ENCODE results near the gene CUX1.

CUX1 gene

GRCh38 chr7:101902680-101903514 lies 85.5 kb downstream of the CUX1 start:
- in situ Hi-C loops (cut with MboI; ENCODE audit: low pct_unique_long_range_greater_than_20kb, low sequenced_read_pairs), result no loop called here
- DNase-seq, result no peak

DNA sequence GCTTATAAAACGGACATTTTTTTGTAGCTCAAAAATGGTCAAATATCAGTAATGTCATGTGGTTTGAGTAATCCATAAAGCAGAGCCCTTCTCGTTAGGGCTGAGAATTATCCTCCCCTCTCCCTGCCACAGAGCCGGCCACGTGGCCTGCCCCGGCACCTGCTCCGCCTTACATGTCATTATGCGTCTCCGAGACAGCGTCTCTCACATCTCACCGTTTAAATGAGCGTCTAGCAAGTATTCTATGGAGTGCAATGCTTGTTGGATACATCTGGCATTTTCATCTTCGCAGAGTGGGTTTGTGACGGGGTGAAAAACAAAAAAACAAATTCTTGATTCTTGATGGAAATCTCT lies 86.1 kb downstream of the CUX1 start:
- in situ Hi-C loops (cut with MboI; ENCODE audit: low pct_unique_long_range_greater_than_20kb, low sequenced_read_pairs), result no loop called here
- no peak for DNase-seq

- no peak for DNase-seq
- in situ Hi-C loops (cut with MboI; ENCODE audit: low pct_unique_long_range_greater_than_20kb, low sequenced_read_pairs), result no loop called here
These were observed 86.6 kb downstream of the CUX1 start for GRCh38 chr7:101904019-101904418.

DNA sequence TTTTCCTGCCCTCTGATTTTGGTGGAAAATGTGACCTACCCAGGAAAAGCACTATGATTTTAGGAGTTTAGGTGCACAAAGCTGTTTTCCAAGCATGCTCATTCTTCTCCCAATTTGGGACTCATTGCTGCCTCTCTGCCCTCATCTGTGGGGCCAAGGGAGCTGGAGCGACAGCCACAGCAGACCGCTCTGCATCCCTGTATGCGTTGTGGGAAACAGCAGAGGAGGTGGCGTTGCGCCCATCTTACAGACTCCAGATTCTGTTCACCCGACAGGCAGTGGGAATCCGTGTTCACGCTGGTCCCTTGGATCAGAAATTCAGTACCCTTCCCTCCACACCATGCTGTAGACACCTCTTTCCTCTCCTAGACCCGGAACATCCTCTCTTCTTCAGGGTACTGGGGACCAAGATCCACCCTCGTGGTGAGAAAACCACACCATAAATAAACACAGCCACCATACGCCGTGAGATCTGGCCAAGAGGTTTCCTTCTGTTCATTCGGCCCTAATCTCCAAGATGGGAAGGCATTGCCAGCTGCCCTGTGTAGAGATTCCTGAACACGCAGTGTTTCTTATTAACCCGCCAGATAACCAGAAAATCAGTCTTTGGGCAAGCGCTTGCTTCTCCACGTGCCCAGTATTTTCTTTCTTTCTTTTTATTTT lies 87.9 kb downstream of the CUX1 start:
- no peak for DNase-seq
- in situ Hi-C loops (cut with MboI; ENCODE audit: low pct_unique_long_range_greater_than_20kb, low sequenced_read_pairs), result no loop called here

DNA sequence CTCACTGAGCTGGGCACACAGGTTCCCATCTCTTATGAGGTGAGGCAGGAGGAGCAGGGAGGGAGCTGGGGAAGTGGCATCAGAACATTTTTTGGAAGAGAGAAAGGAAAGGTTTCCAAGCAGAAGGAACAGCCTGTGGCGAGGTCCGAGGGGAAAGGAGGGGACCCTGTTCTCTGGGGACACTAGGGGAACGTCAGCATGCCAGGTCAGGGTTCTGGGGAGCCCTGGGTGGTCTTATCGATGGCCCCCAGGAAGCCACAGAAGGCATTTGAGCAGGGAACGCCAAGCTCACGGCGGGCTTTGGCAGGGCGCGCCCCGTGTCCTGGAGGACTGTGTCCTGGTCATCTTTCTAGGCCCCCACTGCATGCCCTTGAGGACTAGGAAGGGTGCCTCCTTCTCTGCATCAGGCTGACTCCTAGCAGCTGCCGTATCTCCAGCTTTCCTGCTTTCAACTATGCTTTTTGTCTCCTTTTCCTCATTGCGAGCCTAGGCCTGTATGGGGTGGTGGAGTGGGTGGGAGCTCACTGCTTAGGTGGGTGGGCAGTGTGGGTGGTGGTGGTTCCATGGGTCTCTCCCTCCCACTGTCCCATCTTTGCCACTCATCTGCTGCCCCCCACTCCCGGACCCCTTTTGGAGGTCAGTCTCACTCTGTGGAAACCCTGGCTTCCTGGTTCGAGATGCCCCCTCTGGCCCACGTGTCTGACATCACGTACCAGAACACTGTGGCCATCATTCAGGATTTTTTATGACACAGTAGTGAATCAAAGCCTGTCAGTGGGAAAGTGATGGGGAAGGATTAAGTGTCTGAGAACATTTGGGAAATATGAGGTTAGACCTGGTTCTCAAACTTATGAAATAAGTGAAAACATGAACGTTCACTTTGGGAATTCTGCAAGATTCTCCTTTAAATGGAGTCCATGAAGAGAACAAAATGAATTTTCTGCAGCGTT lies 89.1 kb downstream of the CUX1 start:
- in situ Hi-C loops (cut with MboI; ENCODE audit: low pct_unique_long_range_greater_than_20kb, low sequenced_read_pairs), result no loop called here
- no peak for DNase-seq

DNA sequence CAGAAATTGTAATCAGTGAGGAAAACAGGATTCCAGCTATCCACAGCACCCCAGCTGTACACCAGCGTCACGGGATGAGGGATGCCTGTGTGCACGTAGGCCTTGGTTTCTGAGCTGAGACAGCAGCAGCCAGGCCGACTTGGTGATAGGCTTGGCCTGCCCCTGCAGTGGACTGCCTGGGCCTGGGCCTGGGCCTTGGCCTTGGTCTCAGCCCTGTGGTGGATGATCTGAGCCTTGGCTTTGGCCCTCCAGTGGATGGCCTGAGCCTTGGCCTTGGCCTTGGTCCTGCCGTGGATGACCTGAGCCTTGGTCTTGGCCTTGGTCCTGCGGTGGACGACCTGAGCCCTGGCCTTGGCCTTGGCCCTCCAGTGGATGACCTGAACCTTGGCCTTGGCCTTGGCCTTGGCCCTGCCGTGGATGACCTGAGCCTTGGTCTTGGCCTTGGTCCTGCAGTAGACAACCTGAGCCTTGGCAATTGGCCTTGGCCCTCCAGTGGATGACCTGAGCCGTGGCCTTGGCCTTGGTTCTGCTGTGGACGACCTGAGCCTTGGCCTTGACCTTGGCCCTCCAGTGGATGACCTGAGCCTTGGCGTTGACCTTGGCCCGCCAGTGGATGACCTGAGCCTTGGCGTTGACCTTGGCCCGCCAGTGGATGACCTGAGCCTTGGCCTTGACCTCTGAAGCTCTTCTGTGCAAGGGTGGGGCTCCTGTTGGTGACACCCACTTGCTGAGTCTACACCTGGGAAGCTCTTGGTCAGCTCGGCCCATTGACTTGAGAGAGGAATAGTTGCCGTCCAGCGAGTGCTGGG lies 93.8 kb downstream of the CUX1 start:
- no peak for DNase-seq
- in situ Hi-C loops (cut with MboI; ENCODE audit: low pct_unique_long_range_greater_than_20kb, low sequenced_read_pairs), result no loop called here

- no peak for DNase-seq
- in situ Hi-C loops (cut with MboI; ENCODE audit: low pct_unique_long_range_greater_than_20kb, low sequenced_read_pairs), result no loop called here
These were observed 94.6 kb downstream of the CUX1 start for GRCh38 chr7:101911800-101912715.

DNA sequence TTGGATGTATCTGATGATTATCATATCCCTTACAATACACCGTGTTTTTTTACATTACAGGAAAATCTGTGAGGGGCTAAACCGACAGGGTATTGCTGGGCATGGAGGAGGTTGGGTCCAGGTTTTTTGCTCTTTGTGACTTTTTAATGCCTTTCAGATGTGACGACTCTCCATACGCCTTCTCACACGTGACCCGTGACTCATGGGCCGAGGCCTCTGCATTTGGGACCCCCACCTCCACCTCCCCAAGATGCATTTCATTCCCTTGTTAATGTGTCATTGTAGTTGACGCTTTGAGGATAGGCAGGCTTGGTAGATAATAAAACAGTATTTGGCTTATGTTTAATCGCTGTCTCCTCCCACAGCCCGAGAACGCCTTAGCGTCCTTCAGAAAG lies 95.3 kb downstream of the CUX1 start:
- DNase-seq, result no peak
- in situ Hi-C loops (cut with MboI; ENCODE audit: low pct_unique_long_range_greater_than_20kb, low sequenced_read_pairs), result no loop called here

DNA sequence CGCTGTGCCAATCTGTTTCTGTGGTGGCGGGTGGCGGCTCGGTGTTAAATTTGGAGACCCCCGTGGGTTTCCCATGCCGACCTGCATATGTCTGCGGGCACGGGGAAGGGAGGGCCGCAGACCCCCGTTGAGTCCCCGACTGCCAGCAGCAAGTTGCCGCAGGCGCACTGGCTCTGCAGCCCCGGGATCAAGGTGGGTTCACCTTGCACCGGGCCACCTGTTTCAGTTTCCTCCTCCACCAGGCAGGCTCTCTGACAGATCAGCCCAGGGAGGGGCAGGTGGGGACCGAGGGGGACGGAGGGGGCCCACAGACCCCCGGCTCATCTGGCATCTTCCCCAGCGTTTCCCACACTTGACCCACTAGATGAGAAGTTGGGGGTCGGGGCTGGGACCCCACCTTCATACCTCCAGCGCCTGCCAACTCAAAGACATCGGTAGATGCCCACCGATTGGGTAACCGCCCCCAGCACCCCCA lies 95.9 kb downstream of the CUX1 start:
- DNase-seq, result no peak
- in situ Hi-C loops (cut with MboI; ENCODE audit: low pct_unique_long_range_greater_than_20kb, low sequenced_read_pairs), result no loop called here

DNA sequence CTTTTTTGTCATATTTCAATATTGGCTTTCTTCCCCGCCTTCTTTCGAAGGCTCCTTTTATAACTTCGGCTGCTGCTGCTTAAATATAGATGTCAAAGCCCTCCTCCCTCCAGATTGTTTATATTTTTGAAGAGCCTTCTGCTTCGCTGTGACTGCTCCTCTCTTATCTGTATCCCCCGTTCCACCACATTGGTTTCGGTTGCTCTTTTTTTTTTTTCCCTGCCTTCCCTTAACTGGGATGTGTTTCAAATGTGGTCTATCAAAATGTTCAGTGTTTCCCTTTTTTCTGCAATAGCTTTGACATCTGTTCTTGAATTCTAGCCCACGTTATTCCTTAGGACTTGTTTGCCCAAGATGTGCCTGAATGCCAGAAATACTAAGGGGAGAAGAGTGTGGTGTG lies 96.4 kb downstream of the CUX1 start:
- DNase-seq, result peak; percentile 63
- in situ Hi-C loops (cut with MboI; ENCODE audit: low pct_unique_long_range_greater_than_20kb, low sequenced_read_pairs), result no loop called here

DNA sequence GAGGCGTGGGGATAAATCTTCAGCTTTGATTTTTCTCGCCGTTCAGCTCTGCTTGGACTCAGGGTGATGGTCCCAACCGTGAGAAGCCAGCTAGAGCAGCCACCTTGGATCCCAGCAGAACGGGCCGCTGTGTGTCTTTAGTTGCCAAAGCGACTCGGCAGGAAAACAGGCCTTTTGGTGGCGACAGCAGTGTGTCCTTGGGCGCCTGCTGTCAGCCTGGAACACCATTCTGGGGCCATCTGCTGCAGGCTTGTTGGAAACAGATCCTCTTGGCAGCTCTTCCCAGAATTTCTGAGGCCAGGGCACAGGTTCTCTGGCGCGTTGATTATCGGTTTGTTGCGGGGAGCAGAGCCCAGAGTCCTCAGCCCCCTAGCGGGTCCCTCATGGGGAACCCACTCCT lies 97.6 kb downstream of the CUX1 start:
- no peak for DNase-seq
- in situ Hi-C loops (cut with MboI; ENCODE audit: low pct_unique_long_range_greater_than_20kb, low sequenced_read_pairs), result no loop called here

DNA sequence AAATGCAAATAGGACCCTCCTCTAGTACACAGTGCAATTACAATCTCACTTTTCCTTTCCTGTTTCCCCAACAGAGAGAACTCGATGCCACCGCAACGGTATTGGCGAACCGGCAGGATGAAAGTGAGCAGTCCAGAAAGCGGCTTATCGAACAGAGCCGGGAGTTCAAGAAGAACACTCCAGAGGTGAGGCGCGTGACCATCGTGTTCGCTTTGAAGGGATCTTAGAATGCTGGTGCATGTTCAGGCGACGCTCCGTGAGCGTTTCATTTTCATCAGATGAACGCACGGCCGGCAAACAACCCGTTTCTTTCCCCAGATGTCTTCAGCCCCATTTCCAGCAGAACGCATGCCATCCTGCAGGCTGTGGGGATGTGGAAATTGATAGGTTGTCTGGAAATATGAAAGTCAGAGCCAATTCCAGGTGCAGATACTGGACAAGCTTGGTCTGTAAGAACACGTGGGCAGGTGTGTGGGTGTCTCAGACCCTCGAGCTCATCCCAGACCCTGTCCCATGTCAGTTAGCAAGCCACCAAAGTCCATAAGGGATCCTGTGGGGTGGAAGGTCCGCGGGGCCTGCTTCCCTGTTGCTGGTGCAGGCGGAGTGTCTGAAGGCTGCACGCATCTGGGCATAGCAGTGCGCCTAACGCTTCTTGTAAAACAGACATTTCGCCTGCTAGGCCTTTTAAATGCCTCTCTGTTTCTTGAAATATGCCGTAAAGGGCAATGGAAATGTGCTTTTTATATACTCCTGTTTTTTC lies 98.8 kb downstream of the CUX1 start:
- no peak for DNase-seq

GRCh38 chr7:101916876-101917275 lies 99.5 kb downstream of the CUX1 start:
- no peak for DNase-seq
- in situ Hi-C loops (cut with MboI; ENCODE audit: low pct_unique_long_range_greater_than_20kb, low sequenced_read_pairs), result no loop called here

More for the DNA sequence above, 98.8 kb downstream of the CUX1 start:
- in situ Hi-C loops (cut with MboI; ENCODE audit: low pct_unique_long_range_greater_than_20kb, low sequenced_read_pairs), result no loop called here

- in situ Hi-C loops (cut with MboI; ENCODE audit: low pct_unique_long_range_greater_than_20kb, low sequenced_read_pairs), result no loop called here
- no peak for DNase-seq
These were observed 100.1 kb downstream of the CUX1 start for GRCh38 chr7:101917566-101917965.

DNA sequence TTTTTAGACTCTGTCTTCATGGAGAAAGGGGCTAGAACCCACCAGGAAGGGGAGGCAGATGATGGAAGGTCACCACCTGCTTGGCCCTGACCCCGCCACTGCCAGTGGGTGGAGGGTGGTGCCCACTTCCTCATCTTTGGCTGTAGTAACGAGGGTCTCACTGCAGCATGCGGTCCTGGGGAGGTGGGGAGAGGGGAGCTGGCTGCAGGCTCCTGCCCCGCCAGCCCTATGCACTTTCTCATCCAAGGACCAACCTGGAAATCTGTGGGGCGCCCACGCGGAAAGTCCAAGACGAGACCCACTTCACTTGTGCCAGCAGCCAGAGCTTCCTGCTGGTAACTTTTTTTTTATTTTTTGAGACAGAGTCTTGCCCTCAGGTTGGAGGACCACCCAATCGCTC lies 101.0 kb downstream of the CUX1 start:
- DNase-seq, result no peak
- in situ Hi-C loops (cut with MboI; ENCODE audit: low pct_unique_long_range_greater_than_20kb, low sequenced_read_pairs), result no loop called here

DNA sequence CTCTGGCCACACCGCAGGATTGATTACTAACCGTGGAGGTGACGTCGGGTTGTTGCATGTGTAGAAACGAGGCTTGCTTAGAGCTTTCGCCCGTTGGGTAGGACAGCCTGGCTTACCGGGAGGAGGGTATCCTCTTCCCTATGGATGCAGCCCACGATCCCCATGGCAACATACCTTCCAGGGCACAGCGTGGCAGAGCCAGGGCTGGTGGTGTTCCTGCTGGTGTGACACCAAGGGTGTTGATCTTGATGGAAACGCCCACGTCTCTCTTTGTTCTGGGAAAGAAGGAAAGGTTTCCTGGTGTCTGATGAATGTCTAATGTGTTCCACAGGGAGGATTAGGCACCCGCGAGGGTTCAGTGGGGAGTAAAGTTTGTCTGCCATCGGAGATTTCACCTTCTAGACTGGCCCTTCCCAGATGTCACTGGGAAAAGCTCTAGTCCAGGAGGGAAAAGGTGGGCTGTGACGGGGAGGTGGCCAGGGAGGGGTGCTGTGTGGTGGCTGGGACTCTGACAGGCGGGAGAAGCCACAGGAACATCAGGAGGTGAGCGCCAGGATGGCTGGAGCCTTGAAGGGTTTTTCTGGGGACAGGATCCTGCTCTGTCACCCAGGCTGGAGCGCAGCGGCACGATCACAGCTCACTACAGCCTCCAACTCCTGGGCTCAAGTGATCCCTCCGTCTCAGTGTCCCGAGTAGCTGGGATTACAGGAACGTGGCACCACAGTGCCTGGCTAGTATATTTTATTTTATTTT lies 102.1 kb downstream of the CUX1 start:
- in situ Hi-C loops (cut with MboI; ENCODE audit: low pct_unique_long_range_greater_than_20kb, low sequenced_read_pairs), result no loop called here
- no peak for DNase-seq

GRCh38 chr7:101921061-101921460 lies 103.6 kb downstream of the CUX1 start:
- DNase-seq, result no peak
- in situ Hi-C loops (cut with MboI; ENCODE audit: low pct_unique_long_range_greater_than_20kb, low sequenced_read_pairs), result no loop called here
